Nephron progenitor cell (in vitro differentiated cells): ENCODE measurements around the gene EVX2.

Experiments
- DNase-seq: peaks from one replicate; pipeline ENCODE4 v3.0.0; 2021
- H3K27ac Mint-ChIP-seq: 2 replicates; pipeline ENCODE4 v1.8.0; 2021; ENCODE audit warnings: mild to moderate bottlenecking, moderate library complexity, mixed read lengths
- H3K27me3 Mint-ChIP-seq: 2 replicates; pipeline ENCODE4 v1.8.0; 2021; ENCODE audit warnings: mild to moderate bottlenecking, low read depth, mixed read lengths; ENCODE audit not compliant: poor library complexity
- H3K36me3 Mint-ChIP-seq: 2 replicates; pipeline ENCODE4 v1.8.0; 2021; ENCODE audit warnings: low read depth, mixed read lengths
- H3K4me1 Mint-ChIP-seq: 2 replicates; pipeline ENCODE4 v1.8.0; 2021; ENCODE audit warnings: mixed read lengths
- H3K4me3 Mint-ChIP-seq: 2 replicates; pipeline ENCODE4 v1.8.0; 2021; ENCODE audit warnings: mild to moderate bottlenecking, moderate library complexity, mixed read lengths
- H3K9me3 Mint-ChIP-seq: 2 replicates; pipeline ENCODE4 v1.8.0; 2021; ENCODE audit warnings: mild to moderate bottlenecking, moderate library complexity, mixed read lengths
- CTCF ChIP-seq: fragments of 200-600 bp; sonication (generic); IDR thresholded peaks from 2 replicates; pipeline ENCODE4 v1.5.0; 2021; ENCODE audit warnings: antibody characterized with exemption

EVX2 gene

DNA sequence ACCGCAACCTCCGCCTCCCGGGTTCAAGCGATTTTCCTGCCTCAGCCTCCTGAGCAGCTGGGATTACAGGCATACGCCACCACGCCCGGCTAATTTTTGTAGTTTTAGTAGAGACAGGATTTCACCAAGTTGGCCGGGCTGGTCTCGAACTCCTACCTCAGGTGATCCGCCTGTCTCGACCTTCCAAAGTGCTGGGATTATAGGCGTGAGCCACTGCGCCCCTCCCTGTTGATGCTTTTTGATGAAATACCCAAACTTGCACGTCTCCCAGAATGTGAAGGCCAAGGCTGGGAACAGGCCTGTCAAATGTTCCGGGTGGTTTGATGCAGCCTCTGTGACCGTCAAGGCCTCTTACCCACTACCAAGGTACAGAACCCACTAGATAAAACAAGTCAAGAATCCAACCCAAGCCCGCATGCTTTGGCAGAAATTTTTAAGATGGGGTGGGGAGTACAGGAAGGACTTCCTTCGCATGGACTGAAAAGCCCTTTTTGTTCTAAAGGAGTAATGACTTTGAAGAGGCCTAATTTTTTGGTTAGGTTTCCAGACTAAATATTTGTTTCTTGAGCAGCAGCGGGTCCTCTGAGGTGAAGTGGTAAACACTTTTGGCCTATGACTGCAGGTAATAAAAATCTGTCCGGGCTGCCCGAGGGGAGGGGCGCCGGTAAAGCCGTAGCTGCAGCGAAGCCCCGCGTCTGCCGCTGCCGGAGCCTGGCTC, 3.7 kb upstream of the EVX2 start:
- peaks cover 28% of the 10 kb centered on the region for H3K4me1 Mint-ChIP-seq
- H3K9me3 Mint-ChIP-seq: peaks cover 7% of the 10 kb centered on the region
- DNase-seq: no peak
- no peaks in the 10 kb centered on the region for H3K36me3 Mint-ChIP-seq
- peak overlapping the region; percentile 81 for H3K4me3 Mint-ChIP-seq
- H3K27me3 Mint-ChIP-seq: peaks cover 99% of the 10 kb centered on the region
- no peak overlapping the region for H3K27ac Mint-ChIP-seq
- TF ChIP-seq CTCF: no peak

GRCh38 chr2:176085861-176086771, 2.4 kb upstream of the EVX2 start:
- Mint-ChIP-seq H3K9me3 (peaks cover 9% of the 10 kb centered on the region), H3K27me3 (peaks cover 100% of the 10 kb centered on the region), H3K4me3 (peak overlapping the region; percentile 52), H3K36me3 (no peaks in the 10 kb centered on the region), H3K4me1 (peaks cover 22% of the 10 kb centered on the region), H3K27ac (no peak overlapping the region)
- DNase-seq: peak; percentile 67
- TF ChIP-seq CTCF: peak; percentile 45

DNA sequence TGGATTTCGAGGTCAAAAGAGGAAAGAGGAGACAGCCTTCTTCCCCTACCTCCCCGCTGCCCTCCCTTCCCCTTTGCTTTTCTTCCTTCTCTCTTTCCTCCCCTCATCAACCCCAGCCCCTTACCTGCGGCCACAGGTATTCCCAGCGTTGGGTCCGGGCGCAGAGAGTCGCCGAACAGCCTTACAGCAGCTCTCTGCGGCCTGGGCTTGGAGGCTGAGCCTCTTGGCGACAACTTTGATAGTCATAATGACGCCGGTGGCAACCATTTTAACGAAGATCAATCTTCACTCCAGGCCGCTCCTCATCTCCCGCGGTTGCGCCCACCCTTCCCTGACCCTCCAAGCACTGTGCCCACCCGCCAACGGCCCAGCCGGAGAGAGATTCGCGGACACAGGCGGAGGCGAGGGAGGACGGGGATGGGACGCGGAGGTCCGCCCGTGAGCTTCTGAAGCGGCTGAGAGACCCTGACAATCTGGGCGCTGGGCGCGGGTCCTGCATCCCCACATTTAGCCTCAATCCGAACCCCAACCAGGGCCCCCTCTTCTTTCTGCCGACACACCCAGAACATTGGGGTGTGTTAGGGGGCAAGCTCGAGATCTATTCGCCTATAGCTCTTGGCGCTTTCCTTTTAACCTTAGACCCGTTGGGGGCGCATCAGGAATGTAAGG, 1.5 kb upstream of the EVX2 start:
- H3K4me3 Mint-ChIP-seq: peak overlapping the region; percentile 43
- peaks cover 24% of the 10 kb centered on the region for H3K4me1 Mint-ChIP-seq
- TF ChIP-seq CTCF: no peak
- peaks cover 11% of the 10 kb centered on the region for H3K9me3 Mint-ChIP-seq
- no peak for DNase-seq
- no peak overlapping the region for H3K27ac Mint-ChIP-seq
- H3K36me3 Mint-ChIP-seq: no peaks in the 10 kb centered on the region
- peaks cover 100% of the 10 kb centered on the region for H3K27me3 Mint-ChIP-seq

DNA sequence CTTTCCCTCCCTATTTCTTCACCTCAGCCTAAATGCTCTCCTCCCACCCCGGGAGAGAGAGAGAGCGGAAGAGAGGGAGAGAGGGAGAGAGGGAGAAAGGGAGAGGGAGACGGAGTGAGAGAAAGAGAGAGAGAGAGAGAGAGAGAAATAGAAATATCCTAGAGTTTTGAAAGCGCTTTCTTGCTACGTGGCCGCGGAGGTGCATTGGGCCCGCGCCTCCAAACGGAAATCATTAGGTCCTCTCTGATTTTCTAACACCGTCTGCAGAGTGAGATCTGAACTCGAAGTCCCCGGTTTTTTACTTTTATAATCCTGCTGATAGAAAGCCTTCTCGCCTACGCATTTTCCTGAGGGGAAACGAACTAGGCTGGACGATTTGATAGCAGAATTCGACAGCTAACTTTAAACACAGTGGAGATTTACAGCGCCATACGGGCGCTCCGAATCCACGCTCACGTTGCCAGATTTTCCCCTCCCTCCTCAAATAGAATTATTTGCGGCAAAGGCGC, 903 bp upstream of the EVX2 start:
- Mint-ChIP-seq H3K27ac (no peak overlapping the region), H3K36me3 (no peaks in the 10 kb centered on the region), H3K9me3 (peaks cover 11% of the 10 kb centered on the region), H3K4me3 (peak overlapping the region; percentile 43), H3K4me1 (peaks cover 25% of the 10 kb centered on the region), H3K27me3 (peaks cover 99% of the 10 kb centered on the region)
- no peak for DNase-seq
- TF ChIP-seq CTCF: no peak

DNA sequence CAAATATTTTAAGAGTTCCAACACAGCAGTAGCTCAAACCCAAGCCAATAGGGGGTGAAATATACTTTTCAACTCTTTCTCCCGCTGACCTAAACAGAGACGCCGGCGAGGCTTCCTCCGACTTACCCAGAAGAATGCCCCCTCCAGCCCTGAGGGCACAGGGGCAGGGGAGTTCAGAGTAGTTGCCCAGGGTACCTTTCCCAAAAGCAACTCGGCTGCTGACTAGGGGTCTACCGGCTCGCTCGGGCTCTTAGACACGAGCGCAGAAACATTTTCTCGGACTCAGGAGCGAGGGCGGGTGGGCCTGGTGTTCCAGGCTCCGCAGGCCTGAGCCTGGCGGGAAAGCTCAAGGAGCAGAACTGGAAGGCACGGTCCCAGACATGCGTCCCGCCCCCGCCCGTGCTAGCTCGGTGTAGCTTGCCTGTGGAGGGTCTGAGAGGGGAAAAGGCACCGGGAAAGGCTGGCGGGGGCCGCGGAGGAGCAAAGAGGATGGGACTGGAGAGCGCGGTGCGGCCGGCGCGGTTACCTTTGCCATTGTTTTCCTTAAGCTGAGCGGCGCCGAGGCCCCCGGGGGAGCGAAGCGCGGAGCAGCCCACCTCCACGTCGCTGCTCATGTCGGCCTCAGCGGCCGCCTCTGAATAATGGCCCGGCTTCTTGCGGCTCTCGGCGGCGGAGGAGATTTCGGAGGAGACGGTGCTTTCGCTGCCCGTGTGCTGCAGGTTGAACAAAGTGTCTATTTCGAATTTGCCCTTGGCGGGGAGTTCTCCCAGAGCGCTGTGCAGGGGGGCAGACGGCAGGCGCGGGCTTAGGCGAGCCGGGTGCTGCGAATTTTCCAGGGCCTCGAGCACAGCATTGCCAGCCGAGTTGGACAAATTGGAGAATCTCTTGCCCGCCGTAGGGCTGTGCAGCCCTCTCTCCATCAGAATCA, 674 bp downstream of the EVX2 start:
- peaks cover 17% of the 10 kb centered on the region for H3K9me3 Mint-ChIP-seq
- DNase-seq: peak; percentile 55
- TF ChIP-seq CTCF: no peak
- peak overlapping the region; percentile 45 for H3K4me3 Mint-ChIP-seq
- H3K27me3 Mint-ChIP-seq: peaks cover 99% of the 10 kb centered on the region
- peaks cover 27% of the 10 kb centered on the region for H3K4me1 Mint-ChIP-seq
- no peak overlapping the region for H3K27ac Mint-ChIP-seq
- no peaks in the 10 kb centered on the region for H3K36me3 Mint-ChIP-seq
